Kasumi-1 (cell line): ENCODE data around the gene CLCN1.
"Not testable (repeated sequence)": the region's sequence is repeated elsewhere in the genome, so short reads cannot be mapped to it uniquely, and the experiment has no call there.

Experiments used
- DNase-seq, 2 experiments: peaks; one replicate each; lab custom pipeline; 2025; lab: John Stamatoyannopoulos, UW

The CLCN1 gene

GRCh38 chr7:143384661-143385631, 69.0 kb downstream of the CLCN1 start:
- DNase-seq, result peak; percentile 52 to 78

GRCh38 chr7:143385891-143386781, 70.2 kb downstream of the CLCN1 start:
- DNase-seq, result peak; percentile 75 to 87

GRCh38 chr7:143387156-143387975, 71.5 kb downstream of the CLCN1 start:
- DNase-seq, result no peak

- DNase-seq, result no peak
Measured at GRCh38 chr7:143388051-143388450, 72.1 kb downstream of the CLCN1 start.

GRCh38 chr7:143388491-143389101, 72.7 kb downstream of the CLCN1 start:
- no peak for DNase-seq

- no peak for DNase-seq
Measured at GRCh38 chr7:143389316-143390103, 73.6 kb downstream of the CLCN1 start.

- DNase-seq, result no peak
Measured at GRCh38 chr7:143390104-143390772, 74.3 kb downstream of the CLCN1 start.

GRCh38 chr7:143390773-143391317, 74.9 kb downstream of the CLCN1 start:
- no peak for DNase-seq

- DNase-seq, result no peak
Measured at GRCh38 chr7:143391462-143392404, 75.8 kb downstream of the CLCN1 start.

- not testable (repeated sequence) for DNase-seq
Measured at GRCh38 chr7:143392427-143392826, 76.5 kb downstream of the CLCN1 start.

- DNase-seq, result no peak
Measured at GRCh38 chr7:143392875-143393266, 77.0 kb downstream of the CLCN1 start.

- no peak for DNase-seq
Measured at GRCh38 chr7:143393267-143394041, 77.5 kb downstream of the CLCN1 start.

- no peak for DNase-seq
Measured at GRCh38 chr7:143394068-143394467, 78.2 kb downstream of the CLCN1 start.

- no peak for DNase-seq
Measured at GRCh38 chr7:143394777-143395176, 78.9 kb downstream of the CLCN1 start.

GRCh38 chr7:143395187-143396149, 79.6 kb downstream of the CLCN1 start:
- peak; percentile 88 to 91 for DNase-seq

- no peak for DNase-seq
Measured at GRCh38 chr7:143396182-143396581, 80.3 kb downstream of the CLCN1 start.
